Measurements from ENCODE around the gene VSTM4.

VSTM4 gene

DNA sequence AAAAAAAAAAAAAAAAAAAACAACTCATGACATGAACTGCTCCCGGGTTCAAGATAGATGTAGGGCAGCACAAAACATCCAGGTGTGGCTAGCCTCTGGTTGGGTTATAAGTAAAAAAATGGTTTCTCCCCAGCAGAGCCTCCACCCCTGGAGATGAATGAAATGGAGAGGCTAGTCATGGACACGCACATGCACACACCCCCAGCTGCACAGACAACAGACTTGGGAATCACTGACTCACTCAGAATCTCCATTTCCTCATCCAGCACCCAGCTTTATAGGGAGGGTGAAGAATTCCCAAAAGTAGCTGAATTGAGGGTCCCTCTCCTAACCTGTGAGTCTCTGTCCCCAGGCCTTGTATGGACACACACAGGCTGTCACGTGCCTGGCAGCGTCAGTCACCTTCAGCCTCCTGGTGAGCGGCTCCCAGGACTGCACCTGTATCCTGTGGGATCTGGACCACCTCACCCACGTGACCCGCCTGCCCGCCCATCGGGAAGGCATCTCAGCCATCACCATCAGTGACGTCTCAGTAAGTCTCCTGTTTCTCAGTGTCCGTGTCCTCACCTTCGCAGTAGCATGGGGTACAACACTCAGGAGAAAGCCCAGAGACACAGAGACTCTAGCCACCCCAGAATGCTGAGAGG lies 140.7 kb downstream of the VSTM4 start:
- no peak for DNase-seq (ENCODE audit: low read depth in 2 of 3, low spot score in 2 of 3)

DNA sequence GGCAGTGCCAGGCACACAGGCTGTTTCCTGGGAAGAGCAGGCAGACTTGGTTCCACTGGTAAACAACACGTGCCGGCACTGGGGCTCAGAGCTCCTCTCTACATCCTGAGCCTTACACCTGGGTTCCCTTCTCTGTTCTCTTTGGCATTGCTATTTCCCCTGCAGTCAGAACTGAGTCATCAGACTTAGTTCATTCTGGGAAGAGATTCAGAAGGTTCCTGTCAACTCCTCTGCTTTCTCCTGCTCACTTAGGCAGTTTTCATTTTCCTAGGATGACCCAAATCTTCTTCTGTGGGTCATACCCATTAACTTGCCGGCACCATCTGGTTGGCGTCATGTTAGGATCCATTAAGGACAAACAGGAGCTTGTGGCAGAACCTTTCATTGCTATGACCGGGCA lies 142.3 kb downstream of the VSTM4 start:
- DNase-seq (ENCODE audit: low read depth in 2 of 3, low spot score in 2 of 3), result no peak

DNA sequence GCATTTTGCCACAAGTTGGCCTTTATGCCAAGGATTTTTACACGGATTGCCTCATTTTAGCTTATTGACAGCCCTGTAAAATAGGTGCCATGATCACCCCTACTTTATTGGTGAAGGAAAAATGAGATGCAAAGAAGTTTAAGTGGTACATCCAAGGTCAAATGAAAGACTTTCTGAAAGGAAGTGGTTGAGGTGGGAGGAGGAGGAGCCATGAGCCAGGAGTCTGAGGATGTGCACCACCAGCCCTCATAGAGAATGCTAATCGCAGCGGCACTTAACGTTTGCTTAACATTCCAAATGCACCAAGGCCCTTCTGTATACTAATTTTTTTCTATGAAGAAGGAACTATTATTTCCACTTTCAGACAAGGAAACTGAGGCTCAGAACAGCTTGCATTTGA lies 144.7 kb downstream of the VSTM4 start:
- DNase-seq (ENCODE audit: low read depth in 2 of 3, low spot score in 2 of 3), result no peak

GRCh38 chr10:48970046-48970445 lies 145.3 kb downstream of the VSTM4 start:
- DNase-seq (ENCODE audit: low read depth in 2 of 3, low spot score in 2 of 3), result no peak

- DNase-seq (ENCODE audit: low read depth in 2 of 3, low spot score in 2 of 3), result no peak
Measured at GRCh38 chr10:48968036-48968435, 147.3 kb downstream of the VSTM4 start.

- no peak for DNase-seq (ENCODE audit: low read depth in 2 of 3, low spot score in 2 of 3)
Measured at GRCh38 chr10:48965460-48965859, 149.9 kb downstream of the VSTM4 start.

Data from activated CD8-positive, alpha-beta memory T cell treated with anti-CD3 and anti-CD28 coated beads for 48 hours (primary cell).